Smooth muscle cell (in vitro differentiated cells): ENCODE measurements around the gene ELMO1. TPM values are rescaled to one million over a fixed set of nuclear protein-coding genes. Genes with fewer than 3 reads are reported as not detected.

Experiments
- DNase-seq: peaks from one replicate; lab custom pipeline; 2025; ENCODE audit not compliant: unreplicated experiment; lab: John Stamatoyannopoulos, UW
- H2AFZ ChIP-seq: fragments of 200-600 bp; sonication (generic); 2 replicates; pipeline ENCODE4 v1.6.0; 2016; ENCODE audit warnings: antibody characterized with exemption, low read depth, mild to moderate bottlenecking
- H3F3A ChIP-seq: fragments of 200-600 bp; sonication (generic); 2 replicates; pipeline ENCODE4 v1.6.0; 2017; ENCODE audit warnings: antibody characterized with exemption, low read depth
- H3K27ac ChIP-seq: fragments of 200-600 bp; sonication (generic); 2 replicates; pipeline ENCODE4 v1.5.1; 2016; ENCODE audit warnings: low read depth, mild to moderate bottlenecking
- H3K27me3 ChIP-seq: fragments of 200-600 bp; sonication (generic); 2 replicates; pipeline ENCODE4 v1.6.1; 2016; ENCODE audit warnings: low read depth, mild to moderate bottlenecking
- H3K36me3 ChIP-seq: fragments of 200-600 bp; sonication (generic); 2 replicates; pipeline ENCODE4 v1.5.1; 2016; ENCODE audit warnings: low read depth
- H3K4me1 ChIP-seq: fragments of 200-600 bp; sonication (generic); 2 replicates; pipeline ENCODE4 v1.5.1; 2016; ENCODE audit warnings: low read depth
- H3K4me2 ChIP-seq: fragments of 200-600 bp; sonication (generic); 2 replicates; pipeline ENCODE4 v1.6.0; 2016; ENCODE audit warnings: mild to moderate bottlenecking
- H3K4me3 ChIP-seq: fragments of 200-600 bp; sonication (generic); 2 replicates; pipeline ENCODE4 v1.5.1; 2016; ENCODE audit warnings: mild to moderate bottlenecking
- H3K79me2 ChIP-seq: fragments of 200-600 bp; sonication (generic); 2 replicates; pipeline ENCODE4 v1.6.0; 2016; ENCODE audit warnings: low read depth, mild to moderate bottlenecking
- H3K9ac ChIP-seq: fragments of 200-600 bp; sonication (generic); 2 replicates; pipeline ENCODE4 v1.6.0; 2016; ENCODE audit warnings: low read depth
- H3K9me3 ChIP-seq: fragments of 200-600 bp; sonication (generic); replicated peaks from 2 replicates; pipeline ENCODE4 v1.5.1; 2016; ENCODE audit warnings: low read depth
- H4K20me1 ChIP-seq: fragments of 200-600 bp; sonication (generic); 2 replicates; pipeline ENCODE4 v1.6.0; 2016; ENCODE audit warnings: low read depth
- WGBS: methylation state at CpG from one replicate; pipeline ENCODE4 v1.1.7; 2016; ENCODE audit warnings: low lambda C conversion rate; 5-methylcytosine and 5-hydroxymethylcytosine counted together
- polyA plus RNA-seq: library from polyadenylated mRNA; unstranded; fragments of >200 nt; fragmentation: Nextera tagmentation; extraction: Ambion mirVana; gene quantifications from 2 replicates; pipeline ENCODE4 v1.2.1, GENCODE V29; 2016
- total RNA-seq: library from RNA; depleted of rRNA; stranded (reverse); fragments of >200 nt; gene quantifications from 2 replicates; pipeline ENCODE4 v1.2.3, GENCODE V29; 2014
- TF ChIP-seq, protein P1 (sequence below): fragments of 200-600 bp; sonication (generic); IDR thresholded peaks from 2 replicates; pipeline ENCODE4 v1.5.1; 2017; ENCODE audit warnings: borderline replicate concordance, mild to moderate bottlenecking, antibody characterized with exemption; ENCODE audit not compliant: insufficient read depth, poor library complexity, severe bottlenecking

Gene ELMO1
- total and polyA plus RNA-seq, 2 experiments from 2014 or later, result 8.2 to 36.0 TPM

DNA sequence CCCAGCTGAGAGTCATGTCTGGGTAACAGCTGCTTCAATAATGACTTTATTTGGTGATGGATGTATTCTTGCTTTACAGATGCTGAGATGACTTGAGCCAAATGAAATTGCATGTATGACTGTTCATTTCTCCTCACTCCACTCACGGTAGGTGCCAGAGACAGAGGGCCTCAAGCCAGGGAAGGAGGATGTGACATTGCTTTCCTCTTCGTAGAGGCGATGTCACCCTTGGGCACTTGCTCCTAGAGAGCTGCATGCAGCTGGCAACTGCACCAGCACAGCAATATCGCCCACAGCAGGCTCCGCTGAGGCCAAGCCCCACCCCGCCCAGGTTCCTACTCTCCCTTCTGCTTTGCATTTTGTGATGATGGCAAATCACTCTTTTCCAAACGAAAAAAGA, 607.8 kb downstream of the ELMO1 start:
- Histone ChIP-seq H3K27ac (no peak overlapping the region), H3K27me3 (no peaks in the 10 kb centered on the region), H3K36me3 (no peaks in the 10 kb centered on the region), H3K4me2 (no peak overlapping the region), H3K4me1 (no peaks in the 10 kb centered on the region), H3K9me3 (no peaks in the 10 kb centered on the region), H4K20me1 (no peaks in the 10 kb centered on the region), H3K4me3 (no peak overlapping the region), H3K79me2 (no peaks in the 10 kb centered on the region), H3F3A (no peaks in the 10 kb centered on the region), H3K9ac (no peak overlapping the region), H2AFZ (no peak overlapping the region)
- TF ChIP-seq, protein P1, sequence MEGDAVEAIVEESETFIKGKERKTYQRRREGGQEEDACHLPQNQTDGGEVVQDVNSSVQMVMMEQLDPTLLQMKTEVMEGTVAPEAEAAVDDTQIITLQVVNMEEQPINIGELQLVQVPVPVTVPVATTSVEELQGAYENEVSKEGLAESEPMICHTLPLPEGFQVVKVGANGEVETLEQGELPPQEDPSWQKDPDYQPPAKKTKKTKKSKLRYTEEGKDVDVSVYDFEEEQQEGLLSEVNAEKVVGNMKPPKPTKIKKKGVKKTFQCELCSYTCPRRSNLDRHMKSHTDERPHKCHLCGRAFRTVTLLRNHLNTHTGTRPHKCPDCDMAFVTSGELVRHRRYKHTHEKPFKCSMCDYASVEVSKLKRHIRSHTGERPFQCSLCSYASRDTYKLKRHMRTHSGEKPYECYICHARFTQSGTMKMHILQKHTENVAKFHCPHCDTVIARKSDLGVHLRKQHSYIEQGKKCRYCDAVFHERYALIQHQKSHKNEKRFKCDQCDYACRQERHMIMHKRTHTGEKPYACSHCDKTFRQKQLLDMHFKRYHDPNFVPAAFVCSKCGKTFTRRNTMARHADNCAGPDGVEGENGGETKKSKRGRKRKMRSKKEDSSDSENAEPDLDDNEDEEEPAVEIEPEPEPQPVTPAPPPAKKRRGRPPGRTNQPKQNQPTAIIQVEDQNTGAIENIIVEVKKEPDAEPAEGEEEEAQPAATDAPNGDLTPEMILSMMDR, result no peak
- 90% methylated on average over 7 of the region's 7 CpGs for WGBS
- no peak for DNase-seq

DNA sequence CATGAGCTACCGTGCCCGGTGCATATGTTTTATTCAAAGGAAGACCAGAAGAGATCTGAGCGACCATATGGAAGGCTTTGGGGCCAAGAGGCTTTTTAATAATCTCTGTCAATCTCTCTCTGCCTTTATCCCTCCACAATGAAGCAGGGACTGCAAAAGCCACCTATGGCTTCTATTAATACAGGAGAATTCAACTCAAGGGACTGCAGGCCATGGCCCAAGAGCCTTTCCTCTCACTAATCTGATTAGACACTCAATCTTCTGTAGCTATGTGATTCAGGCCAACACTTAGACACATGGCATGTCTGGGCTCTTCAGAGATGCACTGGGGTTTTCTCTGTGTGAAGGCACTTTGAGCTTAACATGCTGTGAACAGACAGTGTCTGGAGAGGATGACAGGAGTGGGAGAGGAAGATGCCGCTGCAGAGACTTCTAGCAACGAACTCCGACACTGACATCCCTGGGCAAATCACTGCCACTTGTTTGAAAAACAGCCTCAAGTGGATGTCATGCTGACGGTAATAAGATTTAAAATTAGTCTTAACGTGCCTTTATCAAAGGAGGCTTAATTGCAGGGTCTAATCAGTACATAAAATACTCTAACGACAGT, 609.9 kb downstream of the ELMO1 start:
- H3K4me3 ChIP-seq, result no peak overlapping the region
- no peak for DNase-seq
- TF ChIP-seq, protein P1, result no peak
- H3F3A ChIP-seq, result no peaks in the 10 kb centered on the region
- 77% methylated on average over 9 of the region's 9 CpGs for WGBS
- no peaks in the 10 kb centered on the region for H3K9me3 ChIP-seq
- H4K20me1 ChIP-seq, result no peaks in the 10 kb centered on the region
- no peak overlapping the region for H3K4me2 ChIP-seq
- no peaks in the 10 kb centered on the region for H3K4me1 ChIP-seq
- H2AFZ ChIP-seq, result no peak overlapping the region
- no peaks in the 10 kb centered on the region for H3K36me3 ChIP-seq
- H3K27me3 ChIP-seq, result no peaks in the 10 kb centered on the region
- no peaks in the 10 kb centered on the region for H3K79me2 ChIP-seq
- no peak overlapping the region for H3K9ac ChIP-seq
- no peak overlapping the region for H3K27ac ChIP-seq

DNA sequence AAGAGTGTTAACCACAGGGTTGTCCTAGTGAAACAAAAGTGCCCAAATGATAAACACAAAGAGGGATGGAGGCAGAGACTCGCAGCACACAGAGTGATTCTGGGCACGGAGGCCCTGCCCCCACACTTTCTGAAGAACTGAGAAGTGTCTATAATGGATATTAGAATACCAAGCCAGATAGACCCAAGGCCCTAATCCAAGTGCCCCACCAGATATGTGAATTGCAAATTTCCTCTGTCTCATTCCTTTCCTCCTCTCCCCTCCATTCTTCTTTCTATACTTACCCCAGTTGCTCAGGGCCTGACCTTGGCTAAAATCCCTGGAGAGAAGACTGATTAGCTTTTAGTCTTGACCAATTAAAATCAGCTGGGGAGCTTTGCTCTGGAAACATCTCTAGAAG, 617.6 kb downstream of the ELMO1 start:
- H3K79me2 ChIP-seq, result no peaks in the 10 kb centered on the region
- WGBS, result 94% methylated on average over 2 of the region's 2 CpGs
- H3K27me3 ChIP-seq, result no peaks in the 10 kb centered on the region
- no peaks in the 10 kb centered on the region for H4K20me1 ChIP-seq
- no peaks in the 10 kb centered on the region for H3K36me3 ChIP-seq
- H3K4me3 ChIP-seq, result no peak overlapping the region
- DNase-seq, result no peak
- H3K4me2 ChIP-seq, result no peak overlapping the region
- H3K9me3 ChIP-seq, result peaks cover 6% of the 10 kb centered on the region
- H3K4me1 ChIP-seq, result no peaks in the 10 kb centered on the region
- H3K27ac ChIP-seq, result no peak overlapping the region
- H3K9ac ChIP-seq, result no peak overlapping the region
- TF ChIP-seq, protein P1, result no peak
- H3F3A ChIP-seq, result no peaks in the 10 kb centered on the region
- no peak overlapping the region for H2AFZ ChIP-seq
